NK-92 (cell line): ENCODE data around the gene VEPH1.

Experiments
- DNase-seq: peaks from one replicate; lab custom pipeline; 2025; ENCODE audit not compliant: unreplicated experiment; lab: John Stamatoyannopoulos, UW

VEPH1 gene

DNA sequence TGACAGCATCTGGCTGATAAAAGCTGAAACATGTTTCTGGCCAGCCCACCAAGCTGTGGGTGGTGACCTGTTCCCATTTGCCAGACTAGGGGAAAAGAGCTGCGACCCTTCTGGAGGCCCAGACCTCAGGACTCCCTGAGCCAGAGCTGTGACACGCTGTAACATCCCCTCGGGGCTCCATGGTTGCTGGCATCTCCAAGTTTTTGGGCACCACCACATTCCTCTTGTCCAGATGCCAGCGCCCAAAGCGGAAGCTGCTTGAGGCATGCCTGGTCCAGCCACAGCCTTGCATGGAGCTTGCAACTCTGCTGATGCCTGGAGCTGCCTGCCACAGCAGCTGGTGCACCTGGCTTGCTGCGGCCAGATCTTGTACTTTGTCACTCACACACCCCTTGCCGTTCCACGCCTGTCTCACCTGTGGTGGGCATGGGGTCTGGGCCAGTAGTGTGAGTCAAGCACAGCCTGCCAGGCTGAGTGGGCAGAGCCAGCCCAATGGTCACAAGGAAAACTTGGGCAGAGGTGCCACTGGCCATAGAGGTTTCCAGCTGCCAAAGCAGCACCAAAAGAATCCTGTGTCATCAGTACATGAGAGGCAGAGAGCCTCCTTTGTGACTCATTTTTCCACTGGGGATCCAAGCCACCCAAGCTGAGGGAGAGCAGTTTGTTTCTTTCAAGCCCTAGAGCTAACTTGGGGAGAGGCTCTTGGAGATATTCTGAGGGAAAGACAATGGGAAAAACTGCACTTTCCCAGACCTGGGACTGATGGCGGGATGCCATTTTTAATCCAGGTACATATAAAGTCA lies 112.3 kb downstream of the VEPH1 start:
- no peak for DNase-seq

DNA sequence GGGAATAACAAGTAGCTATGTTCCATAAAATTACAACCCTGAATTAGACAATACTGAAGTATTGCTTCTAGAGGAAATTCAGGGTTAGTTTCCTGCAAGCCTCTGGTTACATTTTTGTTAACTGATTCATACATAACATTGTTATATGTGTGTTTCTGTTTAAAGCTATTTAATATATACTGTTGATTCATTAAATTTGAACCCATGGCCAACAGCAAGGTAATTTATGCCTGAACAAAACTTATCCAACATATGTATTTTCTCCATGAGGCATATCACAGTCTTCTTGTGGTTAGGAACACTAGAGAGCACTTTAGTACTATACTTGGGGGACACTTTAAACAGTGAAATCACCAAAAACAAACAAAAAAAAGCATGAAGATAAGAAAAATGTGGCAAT lies 114.2 kb downstream of the VEPH1 start:
- no peak for DNase-seq

DNA sequence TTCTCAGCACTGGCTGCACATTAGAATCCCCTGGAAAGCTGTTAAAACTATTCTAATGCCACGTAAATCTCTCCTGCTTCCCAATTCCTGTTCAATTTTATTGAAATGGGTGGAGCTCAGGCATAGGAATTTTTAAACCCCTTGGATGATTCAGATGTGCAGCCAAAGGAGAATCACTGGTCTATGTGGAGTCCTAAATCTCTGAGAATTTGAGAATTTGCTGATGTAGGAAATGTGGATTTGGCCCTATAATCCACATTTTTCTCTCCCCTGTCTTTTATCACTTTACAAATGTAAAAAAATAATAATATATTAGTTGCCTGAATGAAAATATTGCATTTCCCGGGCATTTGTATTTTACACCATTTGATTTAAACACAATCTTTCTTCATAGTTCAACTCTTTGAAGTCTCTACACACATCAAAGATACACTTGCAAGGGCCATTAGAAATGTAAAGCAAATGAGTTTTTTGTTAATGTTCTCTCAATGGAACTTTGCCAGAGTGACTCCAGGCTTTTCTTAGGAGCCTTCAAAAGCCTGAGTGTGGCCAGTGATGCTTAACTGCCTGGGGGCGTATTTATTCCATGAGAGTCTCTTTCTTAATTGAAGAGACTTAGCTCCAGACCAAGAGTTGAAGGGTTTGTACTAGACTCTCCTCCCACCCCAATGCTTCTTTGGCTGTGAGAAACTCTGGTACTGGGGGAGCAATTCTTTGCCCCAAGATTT lies 115.3 kb downstream of the VEPH1 start:
- DNase-seq: no peak

DNA sequence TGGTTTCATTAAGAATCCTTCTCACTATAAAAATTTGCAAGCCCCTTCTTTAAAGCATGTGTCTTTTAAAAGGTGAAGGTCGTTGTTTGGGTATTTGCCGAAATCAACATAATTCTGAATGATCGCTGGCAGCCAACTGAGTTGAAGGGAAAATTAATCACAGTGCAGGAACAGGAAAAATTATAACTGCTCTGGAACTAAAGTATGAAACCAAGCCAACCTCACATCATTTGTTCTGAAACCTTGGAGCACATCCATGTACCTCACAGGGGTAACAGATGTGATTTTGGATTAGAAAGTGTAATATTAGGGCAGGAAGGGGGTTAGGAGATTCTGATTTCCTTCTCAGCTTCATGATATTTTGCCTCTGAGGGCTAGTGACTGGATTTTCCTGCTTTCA lies 118.7 kb downstream of the VEPH1 start:
- no peak for DNase-seq

DNA sequence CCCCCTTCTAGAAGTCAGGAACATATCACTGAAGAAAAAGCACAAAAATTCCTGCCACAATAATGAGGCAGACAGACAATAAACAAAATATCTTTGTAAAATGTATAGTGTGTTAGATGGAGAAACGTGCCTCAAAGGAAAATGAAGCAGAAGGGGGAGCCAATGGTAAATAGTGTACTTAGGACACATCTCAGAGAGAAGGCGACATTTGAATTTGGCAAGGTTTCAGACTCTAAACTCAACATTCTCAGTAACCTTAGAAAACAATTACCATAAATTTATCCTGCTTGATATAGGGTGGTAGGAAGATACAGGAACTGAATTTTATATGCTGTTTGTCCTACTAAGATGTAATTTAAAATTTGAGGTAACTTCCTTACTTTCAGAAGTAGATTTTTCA lies 119.2 kb downstream of the VEPH1 start:
- no peak for DNase-seq

DNA sequence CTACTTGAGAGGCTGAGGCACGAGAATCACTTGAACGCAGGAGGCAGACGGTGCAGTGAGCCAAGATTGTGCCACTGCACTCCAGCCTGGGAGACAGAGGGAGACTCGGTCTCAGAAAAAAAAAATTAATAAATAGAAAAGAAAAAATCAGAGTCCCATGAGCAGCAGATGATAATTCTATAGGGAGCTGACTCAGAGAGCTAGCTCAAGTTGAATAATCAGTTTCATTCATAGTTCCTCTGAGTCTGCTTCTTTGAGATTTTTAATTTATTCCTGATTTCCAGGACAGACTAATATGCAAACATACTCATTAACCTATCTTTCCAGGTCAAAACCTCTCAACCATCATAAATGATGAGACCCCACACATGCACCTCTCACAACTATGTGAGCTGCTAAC lies 121.6 kb downstream of the VEPH1 start:
- DNase-seq: no peak

DNA sequence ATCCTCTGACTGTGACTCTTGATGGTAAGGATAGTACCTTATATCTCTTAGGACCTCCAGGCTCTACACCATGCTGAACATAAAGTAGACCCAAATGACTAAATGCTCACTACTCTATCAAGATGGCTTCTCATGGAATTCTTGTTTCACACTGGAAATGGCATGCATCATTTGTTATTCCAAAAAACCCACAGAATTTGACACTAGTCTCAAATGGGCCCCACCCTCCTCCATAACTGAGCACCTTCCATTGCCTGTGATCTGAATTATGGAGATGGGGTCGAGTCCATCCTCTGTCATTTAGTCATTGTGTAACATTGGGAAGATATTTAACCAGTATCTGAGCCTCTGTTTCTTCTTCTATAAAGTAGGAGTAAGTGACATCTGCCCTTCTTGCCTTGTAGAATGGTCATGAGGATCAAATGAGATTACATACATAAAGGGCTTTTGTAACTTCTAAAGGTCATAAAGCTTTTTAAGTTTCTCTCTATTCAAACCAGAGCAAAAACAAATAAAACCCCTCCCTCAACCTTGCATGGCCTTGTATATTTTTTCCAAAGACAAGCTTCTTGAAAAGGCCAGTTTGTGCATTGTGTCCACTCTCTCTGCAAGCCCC lies 123.6 kb downstream of the VEPH1 start:
- DNase-seq: no peak

DNA sequence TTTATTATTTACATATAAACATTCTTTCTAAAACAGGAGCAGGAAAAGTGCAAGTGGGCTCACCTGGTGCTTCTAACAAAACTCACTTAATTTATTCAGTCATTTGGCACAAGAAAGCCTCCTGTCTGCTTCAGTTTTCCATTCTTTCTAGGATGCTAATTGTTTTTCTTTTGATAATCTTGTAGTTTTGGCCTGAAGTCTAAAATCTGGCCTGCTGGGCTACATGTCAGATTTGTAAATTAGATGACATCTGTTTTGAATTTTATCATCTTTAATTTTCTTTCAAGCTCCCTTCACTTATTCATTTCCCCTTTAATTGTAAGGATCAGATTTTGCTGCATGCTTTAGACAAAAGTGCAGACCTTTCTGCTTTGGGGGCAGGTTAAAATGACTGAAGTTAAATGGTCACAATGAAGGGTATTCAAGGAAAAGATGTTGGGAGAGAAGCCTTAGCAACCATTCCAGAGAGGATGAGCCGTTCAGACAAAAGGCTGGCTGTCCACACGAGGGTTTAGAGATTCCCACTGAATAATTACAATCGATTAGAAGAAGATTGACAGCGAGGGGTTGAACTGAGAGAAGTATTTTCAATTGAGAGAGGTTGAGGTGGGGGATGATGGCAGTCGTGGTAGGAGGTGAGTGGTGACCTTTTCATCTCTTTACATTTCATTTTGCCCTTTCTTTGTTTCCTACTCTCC lies 126.5 kb downstream of the VEPH1 start:
- DNase-seq: no peak

DNA sequence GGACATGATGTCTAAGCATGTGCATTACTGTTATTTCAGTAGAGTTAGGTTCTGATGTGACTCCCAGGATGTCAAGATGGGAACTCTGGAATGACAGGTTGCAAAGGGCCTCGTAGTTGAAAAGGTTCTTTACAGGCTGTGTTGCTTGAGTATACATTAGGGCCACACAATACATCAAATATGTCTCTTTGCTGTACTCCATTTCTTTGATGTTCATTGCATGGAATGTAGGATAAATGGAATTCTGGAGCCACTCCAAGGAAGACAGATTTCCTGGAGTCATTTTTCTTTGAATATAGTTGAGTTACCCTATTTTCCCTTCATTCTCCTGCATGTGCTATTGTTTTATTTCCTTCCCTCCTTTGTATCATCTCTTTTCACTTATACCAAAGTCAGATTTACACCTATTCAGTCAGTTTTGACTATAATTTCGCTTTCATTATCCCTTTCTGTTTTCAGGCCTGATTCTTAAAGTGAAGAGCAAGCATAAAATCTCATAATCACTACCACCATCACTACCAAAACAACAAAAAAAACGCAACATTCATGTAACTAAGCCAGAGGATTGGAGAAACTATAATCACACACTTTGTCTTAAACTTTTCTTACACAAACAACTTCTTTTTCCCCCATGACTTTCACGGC lies 127.8 kb downstream of the VEPH1 start:
- DNase-seq: no peak

DNA sequence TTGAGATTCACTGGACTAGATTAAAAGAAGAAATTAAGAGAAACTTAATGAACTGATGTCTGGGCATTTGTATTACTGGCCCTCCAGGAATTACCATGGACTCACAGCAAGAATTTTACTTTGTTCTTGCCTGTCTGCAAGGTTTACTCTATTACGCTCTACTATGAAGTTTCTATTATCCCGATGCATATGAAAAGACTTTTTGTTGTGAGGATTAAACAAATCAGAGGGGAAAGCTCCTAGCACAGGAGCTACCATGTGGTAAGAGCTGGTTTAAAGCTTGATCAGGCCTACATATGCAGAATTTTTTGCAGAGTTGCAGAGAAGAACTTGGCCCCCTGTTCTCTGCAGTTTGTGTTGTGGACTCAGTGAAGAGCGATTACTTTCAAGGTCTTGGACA lies 128.3 kb downstream of the VEPH1 start:
- DNase-seq: no peak

DNA sequence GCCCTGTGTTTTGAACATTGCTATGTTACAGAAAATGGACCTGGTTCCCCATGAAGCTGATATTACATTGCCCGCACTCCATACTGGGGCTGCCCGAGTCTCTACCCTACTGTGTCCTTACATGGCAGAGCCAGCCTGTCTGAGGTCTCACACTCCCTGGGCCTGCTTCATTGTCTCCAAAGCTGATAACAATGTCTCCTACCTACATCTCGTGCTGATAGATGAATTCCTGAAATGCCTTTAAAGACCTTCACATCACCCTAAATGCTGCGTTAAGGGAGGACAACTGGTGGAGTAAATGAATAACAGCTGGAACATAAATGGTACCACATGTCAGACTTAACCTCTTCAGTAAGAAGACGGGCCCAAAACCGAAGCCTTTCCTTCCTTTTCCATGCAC lies 129.4 kb downstream of the VEPH1 start:
- DNase-seq: no peak

DNA sequence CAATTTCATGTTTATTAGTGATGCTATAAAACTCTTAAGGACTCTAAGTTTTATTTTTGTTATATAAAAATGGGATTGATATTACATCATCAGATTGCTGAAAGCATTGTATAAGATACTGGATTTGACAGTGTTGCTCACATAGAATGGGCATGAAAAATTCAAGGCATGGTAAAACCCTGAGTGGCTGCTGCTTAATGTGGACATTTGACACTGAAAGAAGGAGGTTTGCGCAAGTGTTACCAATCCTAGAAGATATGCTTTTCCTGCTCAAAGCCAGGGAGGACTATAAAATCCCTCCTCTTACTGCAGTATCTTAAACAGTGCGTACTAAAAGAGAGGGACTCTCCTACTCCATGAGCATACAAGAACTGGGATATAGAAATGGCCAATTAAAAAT lies 132.3 kb downstream of the VEPH1 start:
- no peak for DNase-seq

DNA sequence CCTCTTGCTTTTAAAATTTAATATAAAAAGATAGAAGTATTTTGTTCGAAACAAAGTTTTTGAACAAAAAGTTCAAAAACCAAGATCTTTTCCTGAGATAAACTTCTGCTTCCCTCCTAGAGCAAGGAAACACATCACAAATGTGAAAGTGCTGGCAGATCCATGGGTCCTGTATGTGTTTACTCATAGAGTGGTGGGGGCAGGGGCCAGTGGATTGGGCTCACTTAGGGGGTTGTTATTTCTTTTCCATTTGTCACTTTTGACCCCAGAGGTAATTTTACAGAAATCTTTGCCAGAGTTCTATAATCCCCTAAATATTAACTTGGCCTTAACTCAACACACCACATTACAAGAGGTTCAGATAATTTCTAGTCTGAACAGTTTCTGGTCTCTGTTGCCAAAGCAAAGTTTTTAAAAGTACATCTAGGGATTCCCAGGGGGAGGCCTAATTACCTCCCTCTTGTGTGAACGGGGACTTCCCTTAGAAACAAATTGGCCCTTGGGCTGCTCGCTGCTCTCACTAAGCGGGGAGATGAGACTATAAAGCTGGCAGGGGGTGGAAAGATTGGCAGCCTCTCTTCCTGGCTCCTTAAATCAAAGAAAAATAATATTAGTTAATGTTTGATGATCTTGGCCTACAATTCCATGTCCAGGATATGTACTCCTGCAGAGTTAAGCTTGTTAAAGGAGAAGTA lies 133.3 kb downstream of the VEPH1 start:
- no peak for DNase-seq

DNA sequence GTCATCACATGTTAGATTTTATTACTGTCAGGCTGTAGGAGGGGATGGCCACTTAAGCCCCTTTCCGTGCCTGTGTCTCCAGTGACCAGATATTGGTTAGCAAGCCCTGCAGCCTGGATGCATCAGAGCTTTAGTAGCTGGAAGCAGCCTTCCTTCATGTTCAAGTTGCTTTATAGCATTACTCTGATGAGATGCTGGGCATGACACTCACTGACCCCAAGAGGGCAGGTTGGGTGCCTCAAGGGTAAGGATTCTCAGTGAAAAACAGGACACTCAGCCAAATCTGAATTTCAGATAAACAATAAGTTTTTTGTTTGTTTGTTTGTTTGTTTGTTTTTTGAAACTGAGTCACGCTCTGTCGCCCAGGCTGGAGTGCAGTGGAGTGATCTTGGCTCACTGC lies 135.0 kb downstream of the VEPH1 start:
- DNase-seq: no peak

DNA sequence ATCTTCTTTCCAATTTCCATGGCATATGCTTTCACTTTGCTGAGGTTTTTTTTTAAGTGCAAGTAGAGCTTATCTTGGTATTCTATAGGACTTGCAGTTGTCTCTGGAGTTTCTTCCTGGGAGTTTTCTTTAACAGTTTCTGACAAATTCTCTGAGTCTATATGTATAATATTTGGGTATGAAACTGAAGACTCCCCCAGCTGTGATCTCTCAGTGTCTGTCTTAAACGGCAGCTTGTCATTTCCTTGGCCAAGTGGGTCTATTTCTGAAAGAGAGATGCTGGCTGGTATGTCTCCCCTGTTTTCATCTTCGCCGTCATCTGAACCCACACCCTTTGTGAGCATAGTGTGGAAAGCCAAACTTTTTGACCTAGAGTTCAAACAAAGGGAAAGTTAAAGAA lies 139.8 kb downstream of the VEPH1 start:
- DNase-seq: no peak

DNA sequence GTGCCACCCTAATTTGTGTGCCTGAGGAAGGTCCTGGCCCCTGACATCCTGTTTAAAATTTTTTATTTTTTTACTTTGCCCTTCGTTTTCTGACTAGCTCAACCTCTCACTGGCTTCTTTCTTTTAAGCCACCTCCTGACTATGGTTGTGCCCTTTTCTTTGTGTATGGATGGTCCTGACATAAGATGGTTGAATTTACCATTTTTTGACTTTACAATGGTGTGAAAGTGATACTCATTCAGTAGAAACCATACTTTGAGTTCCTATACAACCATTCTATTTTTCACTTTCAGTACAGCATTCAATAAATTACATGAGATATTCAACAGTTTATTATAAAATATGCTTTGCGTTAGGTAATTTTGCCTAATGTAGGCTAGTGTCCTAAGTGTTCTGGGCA lies 140.9 kb downstream of the VEPH1 start:
- DNase-seq: no peak

DNA sequence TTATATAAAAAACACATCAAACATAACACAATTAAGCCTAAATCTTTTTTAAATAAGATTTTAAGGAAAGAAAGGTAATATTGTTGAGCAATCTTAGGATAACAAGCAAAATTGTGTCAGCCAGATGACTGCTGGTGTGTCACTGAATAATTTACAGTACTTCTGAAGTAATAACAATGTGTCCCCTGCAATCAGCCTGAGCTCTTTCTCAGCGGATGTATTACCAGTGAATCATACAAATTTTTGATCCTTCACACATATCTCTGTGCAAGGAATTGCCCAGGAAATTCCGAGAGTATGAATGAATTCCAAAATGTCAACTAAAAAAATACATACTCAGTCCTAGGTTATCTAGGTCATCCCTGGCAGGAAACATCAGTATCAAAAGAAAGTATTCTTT lies 143.2 kb downstream of the VEPH1 start:
- DNase-seq: no peak

DNA sequence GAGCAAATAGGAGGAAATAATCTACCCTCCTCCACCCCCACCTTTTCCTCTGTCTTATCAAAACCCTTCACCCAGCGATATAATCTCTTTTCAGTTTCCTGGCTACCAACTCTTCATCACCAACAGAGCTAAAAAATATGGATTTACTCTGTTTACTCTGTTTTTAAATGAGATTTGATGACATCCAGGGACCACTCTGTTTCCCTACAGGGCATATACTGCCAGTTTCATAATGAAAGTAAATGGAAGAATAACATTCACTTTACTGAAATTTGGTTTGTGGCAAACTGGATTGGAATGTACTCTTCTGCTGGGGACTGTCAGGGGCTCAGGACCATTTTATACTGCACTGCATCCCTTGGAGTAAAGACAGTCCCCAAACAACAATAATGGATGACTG lies 146.7 kb downstream of the VEPH1 start:
- DNase-seq: no peak

DNA sequence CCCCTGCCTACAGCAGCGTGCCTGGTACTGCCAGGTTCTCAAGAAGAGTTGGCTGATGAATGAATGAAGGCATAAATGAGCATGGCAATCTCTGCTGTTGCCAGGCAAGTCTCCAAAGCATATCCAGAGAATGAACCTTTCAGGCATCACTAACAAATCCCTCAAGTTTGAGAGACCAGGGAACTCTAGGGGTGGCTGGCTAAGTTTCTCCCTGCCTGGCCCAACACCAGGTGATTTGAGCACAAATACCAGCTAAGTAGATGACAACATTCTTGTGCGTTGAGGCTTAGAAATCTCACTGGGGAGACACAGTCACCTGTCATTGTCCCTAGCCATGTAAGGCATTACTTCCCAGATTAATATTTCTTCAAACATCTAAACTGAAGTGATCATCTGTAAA lies 147.9 kb downstream of the VEPH1 start:
- no peak for DNase-seq

DNA sequence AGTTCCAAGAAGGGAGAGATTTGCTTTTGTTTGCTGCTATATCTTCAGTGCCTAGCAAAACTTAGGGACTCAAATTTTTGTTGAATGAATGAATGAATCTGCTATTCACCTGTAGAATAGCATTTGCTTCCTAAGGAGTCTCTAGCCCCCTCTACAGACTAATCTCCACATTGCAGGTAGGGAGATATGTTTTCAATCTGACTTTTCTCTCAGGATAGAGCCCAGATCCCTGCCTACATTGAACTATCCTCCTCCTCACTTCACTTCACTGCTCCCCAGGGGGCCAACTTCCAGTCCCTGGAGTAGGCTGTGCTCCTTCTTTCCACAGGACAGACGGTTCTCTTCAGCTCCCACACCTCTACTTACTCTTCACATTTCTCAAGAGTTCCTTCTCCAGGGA lies 148.5 kb downstream of the VEPH1 start:
- no peak for DNase-seq

DNA sequence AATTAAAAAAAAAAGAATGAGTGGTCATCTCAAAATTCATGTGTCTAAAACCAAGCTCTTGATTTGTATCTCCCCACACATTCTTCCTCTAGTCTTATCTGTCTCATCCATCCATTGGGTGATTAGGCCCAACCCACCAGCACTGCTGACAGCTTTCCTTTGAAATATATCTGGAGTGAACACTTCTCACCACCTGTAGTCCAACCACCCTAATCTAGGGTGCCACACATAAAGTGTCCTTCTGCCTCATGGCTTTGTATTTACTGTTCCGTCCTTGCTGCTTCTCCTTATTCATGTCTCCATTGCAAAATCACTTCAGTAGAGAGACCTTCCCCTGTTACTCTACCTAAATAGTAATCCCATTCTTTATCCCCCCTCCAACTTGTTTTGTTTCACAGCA lies 149.0 kb downstream of the VEPH1 start:
- DNase-seq: no peak
